Measurements from ENCODE around the gene RAPGEF4.

DNA sequence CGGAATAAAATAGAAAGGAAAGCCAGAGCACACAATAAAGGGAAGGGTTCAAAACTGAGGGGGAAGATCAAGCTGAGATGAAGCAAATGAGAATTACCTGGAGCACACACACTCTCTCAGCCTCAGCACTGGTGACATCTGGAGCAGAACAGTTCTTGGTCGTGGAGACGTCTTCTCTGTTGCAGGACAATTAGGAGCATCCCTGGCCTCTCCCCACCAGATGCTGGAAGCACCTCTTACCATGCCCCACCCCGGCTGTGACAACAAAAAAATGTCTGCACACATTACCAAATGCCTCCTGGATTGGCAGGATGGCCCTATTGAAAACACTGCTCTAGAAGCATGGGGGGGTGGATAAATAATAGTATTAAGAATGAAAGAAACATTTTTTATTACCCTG lies 296.4 kb downstream of the RAPGEF4 start:
- TF ChIP-seq CTCF (IDR thresholded peaks at IDR 0.05; ENCODE audit: borderline replicate concordance, extremely low read depth, low read length, poor library complexity, severe bottlenecking) (no peak), EZH2 (IDR thresholded peaks at IDR 0.05; ENCODE audit: borderline replicate concordance, low read depth, low read length, severe bottlenecking) (no peak)

Measured in DND-41 (cell line).